ENCODE measurements around the gene ADCY5.
"Not testable (repeated sequence)": the region's sequence is repeated elsewhere in the genome, so short reads cannot be mapped to it uniquely, and the experiment has no call there.

The ADCY5 gene

GRCh38 chr3:123448536-123449101 is at the start of gene ADCY5:
Gene ADCY5 (minus strand): TSS chr3:123449090. CDS start chr3:123448545, 545 bp downstream.
- DNase-seq, result no peak

GRCh38 chr3:123493912-123494311 is 45.0 kb upstream of the ADCY5 start:
- no peak for DNase-seq

GRCh38 chr3:123491966-123492587 is 43.2 kb upstream of the ADCY5 start:
- no peak for DNase-seq

GRCh38 chr3:123489400-123490004 is 40.6 kb upstream of the ADCY5 start:
- DNase-seq, result peak; percentile 28

GRCh38 chr3:123488645-123489347 is 39.9 kb upstream of the ADCY5 start:
- DNase-seq, result no peak

- DNase-seq, result not testable (repeated sequence)
Observed at GRCh38 chr3:123487063-123487462, 38.2 kb upstream of the ADCY5 start.

- DNase-seq, result no peak
Observed at GRCh38 chr3:123486460-123486859, 37.6 kb upstream of the ADCY5 start.

- no peak for DNase-seq
Observed at GRCh38 chr3:123485551-123485950, 36.7 kb upstream of the ADCY5 start.

GRCh38 chr3:123483146-123483545 is 34.3 kb upstream of the ADCY5 start:
- DNase-seq, result no peak

GRCh38 chr3:123481722-123482457 is 33.0 kb upstream of the ADCY5 start:
- DNase-seq, result no peak

- no peak for DNase-seq
Observed at GRCh38 chr3:123481071-123481470, 32.2 kb upstream of the ADCY5 start.

GRCh38 chr3:123480428-123480827 is 31.5 kb upstream of the ADCY5 start:
- no peak for DNase-seq

- DNase-seq, result no peak
Observed at GRCh38 chr3:123479891-123480290, 31.0 kb upstream of the ADCY5 start.

- no peak for DNase-seq
Observed at GRCh38 chr3:123478314-123478713, 29.4 kb upstream of the ADCY5 start.

GRCh38 chr3:123476967-123477750 is 28.3 kb upstream of the ADCY5 start:
- DNase-seq, result no peak

GRCh38 chr3:123475786-123476185 is 26.9 kb upstream of the ADCY5 start:
- DNase-seq, result no peak

- DNase-seq, result no peak
Observed at GRCh38 chr3:123471106-123471505, 22.2 kb upstream of the ADCY5 start.

- no peak for DNase-seq
Observed at GRCh38 chr3:123469323-123469995, 20.6 kb upstream of the ADCY5 start.

GRCh38 chr3:123467046-123467445 is 18.2 kb upstream of the ADCY5 start:
- no peak for DNase-seq

- no peak for DNase-seq
Observed at GRCh38 chr3:123464211-123464610, 15.3 kb upstream of the ADCY5 start.

GRCh38 chr3:123459862-123460261 is 11.0 kb upstream of the ADCY5 start:
- DNase-seq, result no peak

- no peak for DNase-seq
Observed at GRCh38 chr3:123458255-123458654, 9.4 kb upstream of the ADCY5 start.
